HG02571 (cell line): ENCODE measurements around the gene RBP3.

Experiments
- ATAC-seq: cut with Tn5 transposase; IDR thresholded peaks from one replicate; pipeline ENCODE4 v1.9.1; 2021; ENCODE audit warnings: mild to moderate bottlenecking, moderate library complexity; ENCODE audit not compliant: unreplicated experiment

Gene RBP3

GRCh38 chr10:47396311-47396717 lies 48.2 kb downstream of the RBP3 start:
- no peak for ATAC-seq

- ATAC-seq: no peak
Observed at GRCh38 chr10:47397256-47397655, 49.1 kb downstream of the RBP3 start.

DNA sequence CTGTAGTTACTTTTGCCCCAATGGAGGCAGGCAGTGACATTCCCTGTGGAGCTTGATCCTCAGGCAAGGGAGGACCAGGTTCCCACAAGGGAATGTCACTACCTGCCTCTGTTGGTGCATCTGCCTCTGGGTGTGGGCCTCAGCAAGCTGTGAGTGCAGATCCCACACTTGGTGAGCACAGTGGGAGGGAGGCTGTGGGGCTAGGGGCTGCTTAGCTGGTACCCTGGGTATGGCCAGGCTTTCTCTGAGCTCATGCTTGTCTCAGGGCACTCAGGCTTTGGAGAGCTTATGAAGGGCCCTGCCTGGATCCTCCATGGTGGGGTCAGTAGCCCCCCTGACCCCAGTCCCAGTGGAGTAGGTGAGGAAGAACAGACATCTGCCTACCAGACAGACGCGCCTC lies 52.1 kb downstream of the RBP3 start:
- ATAC-seq: no peak

DNA sequence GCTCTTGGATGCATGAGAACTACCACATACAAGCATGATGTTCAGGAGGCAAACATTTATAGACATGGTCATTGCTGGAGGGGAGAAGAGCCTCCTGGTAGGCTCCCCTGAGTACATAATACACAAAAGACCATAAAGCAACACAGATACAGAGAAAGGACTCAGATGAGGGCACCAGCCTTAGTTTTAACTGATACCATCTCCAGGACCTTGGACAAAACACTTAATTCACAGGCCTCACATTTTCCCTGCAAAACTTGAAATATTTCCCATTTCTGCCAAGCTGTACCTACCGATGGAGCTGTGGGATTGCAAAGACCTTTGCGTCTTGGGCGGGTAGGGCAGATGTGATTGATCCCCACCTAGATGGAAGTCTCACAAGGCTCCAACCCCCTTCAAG lies 52.6 kb downstream of the RBP3 start:
- no peak for ATAC-seq

DNA sequence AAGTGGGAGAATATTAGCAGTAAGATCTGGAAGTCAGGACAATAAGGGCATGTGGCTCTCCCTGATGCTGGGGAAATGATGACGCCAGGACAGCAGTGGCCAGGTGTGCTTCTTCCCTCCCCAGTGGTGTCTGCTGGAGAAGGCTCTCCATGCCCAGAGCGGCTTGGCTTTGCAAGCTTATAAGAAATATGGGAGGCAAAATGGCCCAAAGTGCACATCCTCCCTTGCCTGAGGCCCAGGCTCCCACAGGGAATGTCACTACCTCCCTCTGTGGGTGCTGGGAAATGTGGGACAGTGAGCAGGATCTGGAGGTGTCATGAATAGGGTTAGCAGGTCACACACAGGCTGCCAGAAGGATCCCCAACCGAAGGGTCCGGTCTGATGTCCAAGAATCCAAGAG lies 53.0 kb downstream of the RBP3 start:
- ATAC-seq: no peak

GRCh38 chr10:47401874-47402640 lies 53.9 kb downstream of the RBP3 start:
- ATAC-seq: no peak

DNA sequence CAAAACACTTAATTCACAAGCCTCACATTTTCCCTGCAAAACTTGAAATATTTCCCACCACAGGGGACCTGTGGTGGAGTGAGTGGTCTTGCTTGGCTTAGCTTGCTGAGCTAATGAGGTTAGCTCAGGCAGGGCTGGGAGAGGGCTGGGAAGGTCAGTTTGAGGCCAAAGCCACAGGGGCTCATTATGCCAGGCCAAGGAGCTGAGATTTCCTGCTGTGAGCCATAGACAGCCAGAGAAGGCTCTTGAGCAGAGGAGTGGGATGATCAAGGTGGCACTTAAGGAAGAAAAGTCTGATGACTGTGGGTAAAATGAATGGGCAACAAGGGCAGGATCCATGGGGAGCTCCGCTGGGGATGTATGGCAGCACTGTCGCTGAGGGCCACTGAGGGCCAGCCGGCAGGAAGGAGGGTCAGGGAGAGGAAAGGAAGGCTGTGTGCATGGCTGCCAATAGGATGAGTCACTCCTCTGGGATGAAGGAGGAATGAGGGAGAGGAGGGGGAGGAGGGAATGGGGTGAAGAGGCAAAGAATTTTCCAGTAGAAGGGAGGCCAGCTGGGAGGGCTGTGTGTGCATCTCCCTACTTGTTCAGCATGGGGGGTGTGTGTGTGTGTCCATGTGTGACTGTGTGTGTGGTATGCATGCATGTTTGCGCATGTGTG lies 54.6 kb downstream of the RBP3 start:
- no peak for ATAC-seq

- ATAC-seq: no peak
Observed at GRCh38 chr10:47403446-47404318, 55.5 kb downstream of the RBP3 start.

GRCh38 chr10:47404446-47404845 lies 56.3 kb downstream of the RBP3 start:
- no peak for ATAC-seq

DNA sequence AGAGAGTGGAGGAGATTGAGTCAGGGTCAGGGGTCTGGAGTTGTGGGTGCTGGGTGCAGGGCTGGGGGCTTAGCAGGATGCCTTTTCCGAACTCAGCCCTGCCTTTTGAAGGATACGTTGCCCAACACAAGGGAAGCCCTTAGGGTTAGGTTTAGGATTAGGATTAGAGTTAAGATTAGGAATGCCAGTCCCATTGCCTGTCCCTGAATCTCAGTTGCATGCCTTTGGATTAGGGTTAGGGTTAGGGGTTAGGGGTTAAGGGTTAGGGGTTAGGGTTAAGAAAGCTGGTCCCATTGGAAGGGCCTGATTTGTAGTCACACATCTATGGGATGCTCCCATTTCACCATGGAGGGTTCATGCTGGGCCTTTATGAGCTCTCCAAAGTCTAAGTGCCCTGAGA lies 56.8 kb downstream of the RBP3 start:
- ATAC-seq: no peak

- ATAC-seq: no peak
Observed at GRCh38 chr10:47405857-47406547, 57.8 kb downstream of the RBP3 start.

DNA sequence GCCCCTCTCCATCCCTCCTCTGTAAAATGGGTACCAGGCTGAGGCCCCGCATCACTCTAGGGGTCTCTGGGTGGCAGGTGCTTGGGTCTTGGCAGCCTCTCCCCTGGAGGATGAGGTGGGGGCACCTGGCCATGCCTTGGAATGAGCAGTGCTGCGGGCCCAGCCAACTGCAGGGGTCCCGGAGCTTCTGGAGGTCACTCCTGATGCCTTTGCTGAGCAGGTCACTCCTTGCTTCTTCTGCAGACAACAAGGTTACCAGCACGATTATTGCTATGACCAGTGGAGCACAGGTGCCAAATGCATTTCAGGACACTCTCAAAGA lies 58.3 kb downstream of the RBP3 start:
- ATAC-seq: no peak

DNA sequence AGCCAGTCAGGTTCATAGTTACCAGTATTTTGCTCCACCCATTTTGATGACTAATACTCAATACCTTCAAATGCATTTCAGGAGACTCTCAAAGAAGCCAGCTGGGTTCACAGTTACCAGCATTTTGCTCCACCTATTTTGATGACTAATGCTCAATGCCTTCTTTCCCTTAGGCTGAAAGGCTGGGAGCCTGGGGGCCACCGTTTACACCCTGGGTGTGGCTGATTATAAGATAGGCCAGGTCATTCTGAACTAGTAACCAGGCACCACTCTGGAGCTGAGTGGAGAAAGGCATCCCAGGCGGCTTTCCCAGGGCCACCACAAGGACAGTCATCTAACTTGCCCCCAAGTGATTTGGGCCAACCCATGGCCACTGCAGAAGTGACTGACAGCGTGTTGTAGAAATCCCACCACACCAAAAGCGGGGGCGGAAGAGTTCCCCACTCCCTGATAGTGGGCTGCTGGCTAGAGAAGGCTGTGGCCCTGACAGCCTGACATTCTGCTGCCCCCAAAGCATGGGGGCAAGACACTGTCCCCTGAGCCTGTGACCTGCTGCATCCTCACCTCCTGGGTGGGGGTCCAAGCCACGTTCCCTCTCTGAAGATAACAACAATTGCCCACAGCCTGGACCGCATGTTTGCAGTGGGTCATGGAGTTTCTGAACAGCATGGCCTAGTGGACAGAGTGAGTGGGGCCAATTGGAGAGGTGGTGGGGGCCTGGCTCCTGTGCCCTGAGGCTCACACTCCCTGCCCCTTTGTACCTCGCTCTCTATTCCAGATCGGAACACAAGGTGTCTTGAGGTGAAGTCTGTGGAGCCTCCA lies 58.9 kb downstream of the RBP3 start:
- no peak for ATAC-seq
